Measurements from ENCODE around the gene TCF4. TPM values are rescaled to one million over a fixed set of nuclear protein-coding genes. Genes with fewer than 3 reads are reported as not detected.

TCF4 gene
- total and polyA plus RNA-seq, 2 donors (not counting 3 experiments of a cell fraction or from before 2014, with no cell fraction given) = 183 to 390 TPM

DNA sequence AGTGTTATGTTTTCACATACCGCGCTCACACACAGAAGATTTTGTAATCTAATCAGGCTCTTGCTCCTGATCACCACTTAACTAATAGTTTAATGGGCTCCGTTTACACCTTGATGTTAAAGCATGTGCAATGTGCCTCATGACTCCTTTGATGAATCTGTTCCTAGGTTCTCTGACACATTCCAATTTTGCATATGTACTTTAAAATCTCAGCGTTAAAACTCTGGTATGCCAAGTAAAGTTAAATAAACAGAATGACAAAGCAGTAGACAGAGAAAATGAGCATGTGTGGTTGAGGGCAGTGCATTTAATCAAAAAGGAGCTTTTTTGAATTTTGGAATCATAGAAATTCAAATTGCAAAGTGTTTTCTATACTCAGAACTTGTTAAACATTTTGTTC, 96.4 kb downstream of the TCF4 start:
- peaks cover 58% of the 10 kb centered on the region for H3K79me2 ChIP-seq (ENCODE audit: control insufficient read depth, insufficient read depth, low read length)

DNA sequence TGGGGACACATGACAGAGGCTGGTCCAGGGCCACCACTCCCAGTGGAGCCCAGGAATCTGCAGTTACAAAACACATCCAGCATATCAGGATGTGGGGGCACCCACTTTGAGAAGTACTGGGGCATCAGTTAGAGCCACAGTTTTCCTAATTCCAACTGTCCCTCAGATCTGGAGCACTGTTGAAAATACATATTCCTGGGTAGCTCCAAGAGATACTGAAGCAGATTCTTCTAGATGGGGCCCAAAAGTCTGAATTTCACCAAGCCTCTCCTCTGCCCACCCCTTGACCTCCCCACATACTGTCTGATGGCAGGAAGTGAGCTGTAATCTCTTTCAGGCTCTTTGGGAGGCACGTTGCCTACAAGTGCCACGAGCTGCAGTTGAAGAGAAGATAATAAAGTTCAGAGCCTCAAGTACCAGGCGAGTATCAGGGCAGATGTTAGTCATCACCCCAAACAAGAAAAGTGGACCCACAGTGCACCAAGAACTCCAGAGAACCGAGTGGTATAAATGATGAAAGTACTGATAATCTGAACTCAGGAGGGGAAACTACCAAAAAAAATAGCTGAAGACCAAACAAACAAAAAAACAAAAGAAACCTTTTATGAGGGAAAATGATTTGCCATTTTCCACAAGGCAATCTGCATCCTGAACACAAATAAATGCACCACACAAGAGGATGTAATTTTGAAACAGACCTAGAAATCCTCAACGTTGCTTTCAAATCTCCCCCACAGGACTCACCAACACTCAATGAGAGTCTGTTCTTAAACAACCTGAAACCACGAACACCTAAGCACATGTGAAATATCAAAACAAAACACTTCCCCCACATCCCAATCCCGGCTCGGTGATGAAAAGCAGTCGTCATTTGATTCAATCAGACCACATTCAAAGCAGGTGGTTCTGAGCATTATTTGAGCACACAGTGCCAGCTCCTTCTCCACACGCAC, 98.7 kb downstream of the TCF4 start:
- DNase-seq (ENCODE audit: low read depth, low spot score) (no peak), FAIRE-seq (no peak)
- dilution Hi-C loops (cut with MboI; ENCODE audit: extremely low pct_ligation_motif_present, low sequenced_read_pairs) = no loop called here
- ChIA-PET CTCF (interaction anchor here (0.7 to 1.7 kb wide), 6 partner anchors 11 to 104 kb away, joined by 3 to 9 read pairs (median 3); no protein-coding TSS in a partner anchor), POLR2A (no interaction called here)
- TF ChIP-seq MYC (IDR thresholded peaks at IDR 0.05; ENCODE audit: low read depth, low read length) = no peak
- TF ChIP-seq EZH2 (IDR thresholded peaks at IDR 0.05; ENCODE audit: borderline replicate concordance, low read depth, low read length, severe bottlenecking) = no peak
- Histone ChIP-seq H4K20me1 (replicated peaks; ENCODE audit: control insufficient read depth, extremely low read depth, insufficient read depth, low read length) (peaks cover 2% of the 10 kb centered on the region), H3K4me3 (replicated peaks in 1 of 3; ENCODE audit: insufficient read depth in 1 of 3, low read depth in 1 of 3, low read length in 3 of 3) (no peak overlapping the region), H3K4me2 (ENCODE audit: insufficient read depth, low read length) (no peak overlapping the region), H3K9me1 (replicated peaks; ENCODE audit: control insufficient read depth, extremely low read depth, insufficient read depth, low read length) (no peaks in the 10 kb centered on the region), H3K36me3 (ENCODE audit: control insufficient read depth in 2 of 2, extremely low read depth in 1 of 2, insufficient read depth in 2 of 2, low read length in 2 of 2) (no peaks in the 10 kb centered on the region), H3K9ac (replicated peaks; ENCODE audit: extremely low read depth, insufficient read depth, low read length) (no peak overlapping the region), H3K27ac (ENCODE audit: insufficient read depth, low read depth, low read length) (no peak overlapping the region), H3K79me2 (ENCODE audit: control insufficient read depth, insufficient read depth, low read length) (peaks cover 62% of the 10 kb centered on the region), H3K4me1 (ENCODE audit: control insufficient read depth, extremely low read depth, insufficient read depth, low read length) (peaks cover 20% of the 10 kb centered on the region), H3K27me3 (ENCODE audit: control insufficient read depth in 2 of 2, insufficient read depth in 2 of 2, low read length in 2 of 2) (no peaks in the 10 kb centered on the region), H3K9me3 (replicated peaks; ENCODE audit: control insufficient read depth, insufficient read depth, low read length) (no peaks in the 10 kb centered on the region), H2AFZ (ENCODE audit: low read depth, low read length) (no peak overlapping the region)
- no TSS peak for BruUV-seq (replicated peaks)
- intact Hi-C loops (cut with micrococcal nuclease) = no loop called here

More for the DNA sequence above, 96.4 kb downstream of the TCF4 start:
- TF ChIP-seq JUN (IDR thresholded peaks at IDR 0.05; ENCODE audit: borderline replicate concordance, insufficient read depth, insufficient read length, low read depth) (no peak), MYC (IDR thresholded peaks at IDR 0.05; ENCODE audit: low read depth, low read length) (no peak)
- no peak overlapping the region for H3K4me2 ChIP-seq (ENCODE audit: insufficient read depth, low read length)
- no peaks in the 10 kb centered on the region for H3K9me3 ChIP-seq (replicated peaks; ENCODE audit: control insufficient read depth, insufficient read depth, low read length)
- BruUV-seq (replicated peaks) = no TSS peak
- peaks cover 27% of the 10 kb centered on the region for H3K4me1 ChIP-seq (ENCODE audit: control insufficient read depth, extremely low read depth, insufficient read depth, low read length)
- dilution Hi-C loops (cut with MboI; ENCODE audit: extremely low pct_ligation_motif_present, low sequenced_read_pairs) = no loop called here
- DNase-seq (ENCODE audit: low read depth, low spot score) (no peak), FAIRE-seq (no peak)
- H4K20me1 ChIP-seq (replicated peaks; ENCODE audit: control insufficient read depth, extremely low read depth, insufficient read depth, low read length) = no peaks in the 10 kb centered on the region
- no peak overlapping the region for H3K27ac ChIP-seq (ENCODE audit: insufficient read depth, low read depth, low read length)
- H3K9me1 ChIP-seq (replicated peaks; ENCODE audit: control insufficient read depth, extremely low read depth, insufficient read depth, low read length) = no peaks in the 10 kb centered on the region
- no peak overlapping the region for H3K4me3 ChIP-seq (replicated peaks in 1 of 3; ENCODE audit: insufficient read depth in 1 of 3, low read depth in 1 of 3, low read length in 3 of 3)
- no peaks in the 10 kb centered on the region for H3K27me3 ChIP-seq (ENCODE audit: control insufficient read depth in 2 of 2, insufficient read depth in 2 of 2, low read length in 2 of 2)
- intact Hi-C loops (cut with micrococcal nuclease) = no loop called here
- no peak overlapping the region for H3K9ac ChIP-seq (replicated peaks; ENCODE audit: extremely low read depth, insufficient read depth, low read length)
- ChIA-PET POLR2A (no interaction called here), CTCF (no interaction called here)
- no peaks in the 10 kb centered on the region for H3K36me3 ChIP-seq (ENCODE audit: control insufficient read depth in 2 of 2, extremely low read depth in 1 of 2, insufficient read depth in 2 of 2, low read length in 2 of 2)
- H2AFZ ChIP-seq (ENCODE audit: low read depth, low read length) = no peak overlapping the region
